GM12864 (cell line): ENCODE measurements around the gene HOXC12.

Experiments
- DNase-seq: peaks from one replicate; pipeline ENCODE4 v3.0.0-alpha.2; 2011; ENCODE audit warnings: low read depth
- H3K4me3 ChIP-seq: 2 replicates; pipeline ENCODE4 v1.5.1; 2011; ENCODE audit warnings: mild to moderate bottlenecking, low read depth, low read length, control low read depth
- CTCF ChIP-seq: IDR thresholded peaks from 2 replicates; pipeline ENCODE4 v1.5.1; 2011; ENCODE audit warnings: low read depth, mild to moderate bottlenecking, moderate library complexity, low read length, control low read depth, inconsistent platforms; ENCODE audit errors: missing control alignments

HOXC12 gene

GRCh38 chr12:53955036-53955775 lies 503 bp downstream of the HOXC12 start:
- no peak for TF ChIP-seq CTCF
- H3K4me3 ChIP-seq = no peak overlapping the region
- DNase-seq = no peak

GRCh38 chr12:53955776-53956250 lies 1.1 kb downstream of the HOXC12 start:
- no peak overlapping the region for H3K4me3 ChIP-seq
- DNase-seq = no peak
- TF ChIP-seq CTCF = no peak

GRCh38 chr12:53956251-53956887 lies 1.7 kb downstream of the HOXC12 start:
- DNase-seq = no peak
- no peak for TF ChIP-seq CTCF
- no peak overlapping the region for H3K4me3 ChIP-seq

- H3K4me3 ChIP-seq = no peak overlapping the region
- DNase-seq = no peak
- TF ChIP-seq CTCF = no peak
Measured at GRCh38 chr12:53956914-53957536, 2.3 kb downstream of the HOXC12 start.

- no peak overlapping the region for H3K4me3 ChIP-seq
- no peak for TF ChIP-seq CTCF
- DNase-seq = no peak
Measured at GRCh38 chr12:53958128-53958527, 3.4 kb downstream of the HOXC12 start.

GRCh38 chr12:53959314-53959713 lies 4.6 kb downstream of the HOXC12 start:
- no peak for TF ChIP-seq CTCF
- no peak overlapping the region for H3K4me3 ChIP-seq
- DNase-seq = no peak
